ENCODE results near the gene DTWD2.
A peak's percentile ranks its signal among the peaks of the same experiment; 100 is the strongest.

DTWD2 gene

DNA sequence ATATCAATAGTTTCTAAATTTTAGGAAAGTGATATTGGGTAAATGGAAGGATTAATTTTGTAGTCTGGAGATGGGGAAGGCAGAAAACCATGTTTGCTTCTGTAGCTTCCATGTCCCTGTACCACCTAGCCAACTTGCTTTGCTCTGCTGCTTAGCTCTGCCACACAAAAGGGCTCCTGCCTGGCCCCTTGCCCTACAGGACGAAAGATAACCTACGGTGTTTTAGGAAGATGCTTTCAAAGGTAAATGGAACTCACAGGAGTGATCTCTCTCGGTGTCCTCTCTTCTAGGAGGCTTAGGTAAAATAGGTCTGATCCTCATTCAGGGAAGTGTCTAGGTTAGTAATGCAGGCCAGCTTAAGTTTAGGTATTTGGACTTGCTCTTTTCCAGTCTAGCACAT is 44.8 kb upstream of the DTWD2 start:
- TF ChIP-seq, protein P1, sequence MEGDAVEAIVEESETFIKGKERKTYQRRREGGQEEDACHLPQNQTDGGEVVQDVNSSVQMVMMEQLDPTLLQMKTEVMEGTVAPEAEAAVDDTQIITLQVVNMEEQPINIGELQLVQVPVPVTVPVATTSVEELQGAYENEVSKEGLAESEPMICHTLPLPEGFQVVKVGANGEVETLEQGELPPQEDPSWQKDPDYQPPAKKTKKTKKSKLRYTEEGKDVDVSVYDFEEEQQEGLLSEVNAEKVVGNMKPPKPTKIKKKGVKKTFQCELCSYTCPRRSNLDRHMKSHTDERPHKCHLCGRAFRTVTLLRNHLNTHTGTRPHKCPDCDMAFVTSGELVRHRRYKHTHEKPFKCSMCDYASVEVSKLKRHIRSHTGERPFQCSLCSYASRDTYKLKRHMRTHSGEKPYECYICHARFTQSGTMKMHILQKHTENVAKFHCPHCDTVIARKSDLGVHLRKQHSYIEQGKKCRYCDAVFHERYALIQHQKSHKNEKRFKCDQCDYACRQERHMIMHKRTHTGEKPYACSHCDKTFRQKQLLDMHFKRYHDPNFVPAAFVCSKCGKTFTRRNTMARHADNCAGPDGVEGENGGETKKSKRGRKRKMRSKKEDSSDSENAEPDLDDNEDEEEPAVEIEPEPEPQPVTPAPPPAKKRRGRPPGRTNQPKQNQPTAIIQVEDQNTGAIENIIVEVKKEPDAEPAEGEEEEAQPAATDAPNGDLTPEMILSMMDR (IDR thresholded peaks at IDR 0.05; ENCODE audit: low read length): no peak
- TF ChIP-seq EZH2 (IDR thresholded peaks at IDR 0.05; ENCODE audit: borderline replicate concordance, low read length): no peak
- Histone ChIP-seq H3K9me3 (ENCODE audit: low read length) (no peaks in the 10 kb centered on the region), H3K4me2 (ENCODE audit: low read length) (no peak overlapping the region), H4K20me1 (ENCODE audit: insufficient read depth, low read length) (no peaks in the 10 kb centered on the region), H3K27ac (ENCODE audit: low read depth, low read length, poor library complexity, severe bottlenecking) (peak overlapping the region; percentile 90), H3K4me1 (ENCODE audit: insufficient read depth, low read length, severe bottlenecking) (peaks cover 43% of the 10 kb centered on the region), H3K79me2 (ENCODE audit: insufficient read depth, low read length) (no peaks in the 10 kb centered on the region), H3K27me3 (ENCODE audit: insufficient read depth, low read length) (no peaks in the 10 kb centered on the region), H3K9me2 (ENCODE audit: low read depth, low read length) (no peaks in the 10 kb centered on the region), H3K36me3 (ENCODE audit: insufficient read depth, low read length) (no peaks in the 10 kb centered on the region), H2AFZ (ENCODE audit: low read length) (no peak overlapping the region), H3F3A (ENCODE audit: insufficient read depth, low read length) (no peaks in the 10 kb centered on the region), H3K4me3 (ENCODE audit: low read depth, low read length, poor library complexity, severe bottlenecking) (no peak overlapping the region), H3K9ac (ENCODE audit: low read length) (no peak overlapping the region)

DNA sequence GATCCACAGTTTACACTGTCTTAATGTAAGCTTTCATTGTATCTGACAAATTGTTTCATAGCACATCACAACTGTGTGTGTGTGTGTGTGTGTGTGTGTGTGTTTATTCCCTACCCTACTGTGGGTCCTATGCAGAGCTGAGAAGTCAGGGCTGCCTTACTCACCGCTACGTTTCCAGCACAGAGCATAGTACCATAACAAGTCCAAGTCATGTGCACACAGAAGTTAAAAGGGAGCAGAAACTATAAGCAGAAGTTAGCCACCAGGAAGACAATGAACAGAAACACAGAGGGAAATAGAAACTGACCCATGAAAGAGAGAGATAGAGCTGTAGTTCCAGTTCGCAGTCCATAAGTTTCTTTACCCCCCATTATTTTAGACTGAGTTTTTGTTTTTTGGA is 44.3 kb upstream of the DTWD2 start:
- Histone ChIP-seq H3K4me1 (ENCODE audit: insufficient read depth, low read length, severe bottlenecking) (peaks cover 45% of the 10 kb centered on the region), H2AFZ (ENCODE audit: low read length) (0 out of 2 replicates have a peak overlapping the region, but pooled peaks have one; percentile 21), H3K4me3 (ENCODE audit: low read depth, low read length, poor library complexity, severe bottlenecking) (no peak overlapping the region), H4K20me1 (ENCODE audit: insufficient read depth, low read length) (no peaks in the 10 kb centered on the region), H3F3A (ENCODE audit: insufficient read depth, low read length) (no peaks in the 10 kb centered on the region), H3K79me2 (ENCODE audit: insufficient read depth, low read length) (no peaks in the 10 kb centered on the region), H3K9me3 (ENCODE audit: low read length) (no peaks in the 10 kb centered on the region), H3K27ac (ENCODE audit: low read depth, low read length, poor library complexity, severe bottlenecking) (peak overlapping the region; percentile 90), H3K9me2 (ENCODE audit: low read depth, low read length) (no peaks in the 10 kb centered on the region), H3K36me3 (ENCODE audit: insufficient read depth, low read length) (no peaks in the 10 kb centered on the region), H3K4me2 (ENCODE audit: low read length) (peak overlapping the region; percentile 12; the same call in 1 of the 2 replicates), H3K9ac (ENCODE audit: low read length) (no peak overlapping the region), H3K27me3 (ENCODE audit: insufficient read depth, low read length) (no peaks in the 10 kb centered on the region)
- no peak for TF ChIP-seq EZH2 (IDR thresholded peaks at IDR 0.05; ENCODE audit: borderline replicate concordance, low read length)
- TF ChIP-seq, protein P1 (IDR thresholded peaks at IDR 0.05; ENCODE audit: low read length): no peak

DNA sequence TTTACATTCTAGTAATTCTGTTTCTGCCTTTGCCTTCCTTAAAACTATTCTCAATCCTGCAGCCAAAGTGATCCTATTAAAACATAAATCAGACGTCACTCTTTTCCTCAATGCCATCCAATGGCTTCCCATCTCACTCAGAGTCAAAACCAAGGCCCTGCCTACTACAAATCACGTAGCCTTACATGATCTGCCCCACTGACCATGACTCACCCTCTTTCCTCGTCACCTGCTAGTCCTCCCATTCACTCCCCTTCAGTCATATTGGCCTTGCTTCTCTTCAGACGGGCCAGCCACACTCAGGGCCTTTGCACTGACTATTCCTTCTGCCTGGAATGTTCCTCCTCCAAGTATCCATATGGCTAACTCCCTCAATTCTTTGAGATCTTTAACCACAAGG is 43.6 kb upstream of the DTWD2 start:
- no peaks in the 10 kb centered on the region for H3K36me3 ChIP-seq (ENCODE audit: insufficient read depth, low read length)
- no peaks in the 10 kb centered on the region for H3K9me2 ChIP-seq (ENCODE audit: low read depth, low read length)
- H3K9me3 ChIP-seq (ENCODE audit: low read length): no peaks in the 10 kb centered on the region
- no peaks in the 10 kb centered on the region for H3F3A ChIP-seq (ENCODE audit: insufficient read depth, low read length)
- H4K20me1 ChIP-seq (ENCODE audit: insufficient read depth, low read length): no peaks in the 10 kb centered on the region
- H3K9ac ChIP-seq (ENCODE audit: low read length): no peak overlapping the region
- peaks cover 45% of the 10 kb centered on the region for H3K4me1 ChIP-seq (ENCODE audit: insufficient read depth, low read length, severe bottlenecking)
- H2AFZ ChIP-seq (ENCODE audit: low read length): no peak overlapping the region
- H3K4me2 ChIP-seq (ENCODE audit: low read length): peak overlapping the region; percentile 44
- H3K4me3 ChIP-seq (ENCODE audit: low read depth, low read length, poor library complexity, severe bottlenecking): no peak overlapping the region
- peak overlapping the region; percentile 90 for H3K27ac ChIP-seq (ENCODE audit: low read depth, low read length, poor library complexity, severe bottlenecking)
- H3K27me3 ChIP-seq (ENCODE audit: insufficient read depth, low read length): no peaks in the 10 kb centered on the region
- TF ChIP-seq, protein P1 (IDR thresholded peaks at IDR 0.05; ENCODE audit: low read length): no peak
- no peak for TF ChIP-seq EZH2 (IDR thresholded peaks at IDR 0.05; ENCODE audit: borderline replicate concordance, low read length)
- no peaks in the 10 kb centered on the region for H3K79me2 ChIP-seq (ENCODE audit: insufficient read depth, low read length)
